KBM-7 (cell line): ENCODE measurements around the gene PLAAT4.

Source experiments
- DNase-seq: peaks from one replicate; pipeline ENCODE4 v3.0.0-alpha.2; 2015
- in situ Hi-C: fragments of 300-500 bp; cut with MboI; formaldehyde crosslinking; loops from 2 replicates; pipeline ENCODE4 v1.14.3; 2020; ENCODE audit warnings: low sequenced_read_pairs, low pct_unique_long_range_greater_than_20kb, mixed read lengths

Gene PLAAT4

GRCh38 chr11:63536669-63537292 lies at the start of gene PLAAT4:
Gene PLAAT4, plus strand, starts transcription at chr11:63536808. Its CDS starts 61 bp downstream, at chr11:63536869.
- in situ Hi-C loops: no loop called here
- DNase-seq: no peak

- DNase-seq: no peak
- in situ Hi-C loops: no loop called here
Observed at GRCh38 chr11:63488789-63489188, 47.8 kb upstream of the PLAAT4 start.

GRCh38 chr11:63489879-63490278 lies 46.7 kb upstream of the PLAAT4 start:
- no peak for DNase-seq
- in situ Hi-C loops: no loop called here

- DNase-seq: no peak
- in situ Hi-C loops: no loop called here
Observed at GRCh38 chr11:63490551-63491239, 45.9 kb upstream of the PLAAT4 start, which contains the start of gene PLAAT5. Gene PLAAT5, minus strand, starts transcription at chr11:63491167. Its CDS starts 133 bp downstream, at chr11:63491034.

GRCh38 chr11:63491240-63491587 lies 45.4 kb upstream of the PLAAT4 start:
- in situ Hi-C loops: no loop called here
- no peak for DNase-seq

- DNase-seq: peak; percentile 27
- in situ Hi-C loops: no loop called here
Observed at GRCh38 chr11:63491636-63492372, 44.8 kb upstream of the PLAAT4 start.

- in situ Hi-C loops: no loop called here
Observed at GRCh38 chr11:63492441-63492840, 44.2 kb upstream of the PLAAT4 start.

GRCh38 chr11:63493127-63493526 lies 43.5 kb upstream of the PLAAT4 start:
- in situ Hi-C loops: no loop called here
- DNase-seq: no peak

More at GRCh38 chr11:63492441-63492840, 44.2 kb upstream of the PLAAT4 start:
- no peak for DNase-seq

- no peak for DNase-seq
- in situ Hi-C loops: no loop called here
Observed at GRCh38 chr11:63494975-63495374, 41.6 kb upstream of the PLAAT4 start.

GRCh38 chr11:63499874-63500273 lies 36.7 kb upstream of the PLAAT4 start:
- in situ Hi-C loops: no loop called here
- no peak for DNase-seq

GRCh38 chr11:63501236-63501635 lies 35.4 kb upstream of the PLAAT4 start:
- in situ Hi-C loops: no loop called here
- no peak for DNase-seq

GRCh38 chr11:63502252-63502820 lies 34.3 kb upstream of the PLAAT4 start:
- DNase-seq: no peak
- in situ Hi-C loops: no loop called here

GRCh38 chr11:63503492-63503891 lies 33.1 kb upstream of the PLAAT4 start:
- no peak for DNase-seq
- in situ Hi-C loops: no loop called here

- DNase-seq: no peak
- in situ Hi-C loops: no loop called here
Observed at GRCh38 chr11:63504054-63504453, 32.6 kb upstream of the PLAAT4 start.

GRCh38 chr11:63504933-63505586 lies 31.5 kb upstream of the PLAAT4 start:
- DNase-seq: no peak
- in situ Hi-C loops: no loop called here

GRCh38 chr11:63505857-63506528 lies 30.6 kb upstream of the PLAAT4 start, which contains the start of gene LGALS12:
Gene LGALS12, plus strand, starts transcription at chr11:63506084. Its CDS starts 375 bp downstream, at chr11:63506459.
- DNase-seq: peak; percentile 98
- in situ Hi-C loops: no loop called here

GRCh38 chr11:63506876-63507275 lies 29.7 kb upstream of the PLAAT4 start:
- no peak for DNase-seq
- in situ Hi-C loops: no loop called here

- DNase-seq: peak; percentile 58
- in situ Hi-C loops: no loop called here
Observed at GRCh38 chr11:63507511-63507910, 29.1 kb upstream of the PLAAT4 start.

GRCh38 chr11:63508009-63508408 lies 28.6 kb upstream of the PLAAT4 start:
- in situ Hi-C loops: no loop called here

More at GRCh38 chr11:63508009-63508408, 28.6 kb upstream of the PLAAT4 start:
- peak; percentile 64 for DNase-seq
